T-helper 1 cell treated with Interleukin-12 subunit alpha and Interleukin-12 subunit beta and Interleukin-4 antibody, amounts not matched to agents 30 ng/mL and 1 ng/mL, for 36 hours (primary cell): ENCODE results near the gene USF3. TPM values are rescaled to one million over a fixed set of nuclear protein-coding genes. Genes with fewer than 3 reads are reported as not detected.

Experiments
- intact Hi-C: fragments of 100-400 bp; cut with micrococcal nuclease; formaldehyde crosslinking; loops from one replicate; pipeline ENCODE4 v1.15.1; 2024
- total RNA-seq: library from RNA; stranded (reverse); gene quantifications from 2 replicates; pipeline ENCODE4 v1.2.3, GENCODE V29; 2022

The USF3 gene
- total RNA-seq, 1 donor from 2014 or later = 20.1 TPM

DNA sequence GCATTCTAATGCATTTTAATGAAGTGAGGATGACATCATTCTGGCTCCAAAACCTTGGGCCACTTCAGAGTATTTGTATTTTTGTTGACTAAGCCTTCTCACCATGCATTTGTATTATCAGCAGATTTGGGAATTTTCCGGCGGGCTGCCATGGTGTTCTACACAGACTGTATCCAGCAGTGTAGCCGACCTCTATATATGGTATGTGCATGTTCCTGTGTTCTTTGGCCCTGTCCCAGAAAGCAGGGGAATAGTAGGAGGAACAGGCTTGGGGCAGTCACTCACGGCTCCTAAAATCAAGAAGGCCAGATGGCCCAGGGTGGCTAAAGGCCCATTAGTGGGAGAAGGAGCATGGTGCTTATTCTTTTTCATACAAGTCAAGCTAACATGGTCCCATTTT, 80.5 kb downstream of the USF3 start:
- intact Hi-C loops = no loop called here

DNA sequence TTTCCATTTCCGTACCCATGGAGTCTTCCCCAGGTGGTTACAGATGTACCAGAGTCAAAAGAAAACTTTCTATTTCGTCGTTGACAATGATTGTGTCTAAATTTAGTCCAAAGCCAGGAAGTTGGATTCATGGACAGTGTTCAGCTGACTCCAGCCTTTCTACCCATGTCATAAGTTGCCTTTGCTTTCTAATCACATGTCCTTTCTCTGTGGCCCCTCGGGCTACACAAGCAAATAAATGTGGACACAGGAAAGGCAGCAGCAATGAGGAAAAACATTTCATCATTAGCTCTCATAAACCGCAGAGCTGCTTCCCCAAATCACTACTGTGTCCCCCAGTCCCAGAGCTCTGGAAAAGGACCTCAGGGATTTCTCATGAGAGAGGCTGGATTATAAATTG, 82.0 kb downstream of the USF3 start:
- intact Hi-C loops = no loop called here

GRCh38 chr3:113607219-113607596, 89.2 kb downstream of the USF3 start:
- intact Hi-C loops = loop anchor here (1.0 to 2.0 kb wide), 3 partner anchors 74 to 138 kb away; partner anchors contain the start of genes SIDT1 and USF3

DNA sequence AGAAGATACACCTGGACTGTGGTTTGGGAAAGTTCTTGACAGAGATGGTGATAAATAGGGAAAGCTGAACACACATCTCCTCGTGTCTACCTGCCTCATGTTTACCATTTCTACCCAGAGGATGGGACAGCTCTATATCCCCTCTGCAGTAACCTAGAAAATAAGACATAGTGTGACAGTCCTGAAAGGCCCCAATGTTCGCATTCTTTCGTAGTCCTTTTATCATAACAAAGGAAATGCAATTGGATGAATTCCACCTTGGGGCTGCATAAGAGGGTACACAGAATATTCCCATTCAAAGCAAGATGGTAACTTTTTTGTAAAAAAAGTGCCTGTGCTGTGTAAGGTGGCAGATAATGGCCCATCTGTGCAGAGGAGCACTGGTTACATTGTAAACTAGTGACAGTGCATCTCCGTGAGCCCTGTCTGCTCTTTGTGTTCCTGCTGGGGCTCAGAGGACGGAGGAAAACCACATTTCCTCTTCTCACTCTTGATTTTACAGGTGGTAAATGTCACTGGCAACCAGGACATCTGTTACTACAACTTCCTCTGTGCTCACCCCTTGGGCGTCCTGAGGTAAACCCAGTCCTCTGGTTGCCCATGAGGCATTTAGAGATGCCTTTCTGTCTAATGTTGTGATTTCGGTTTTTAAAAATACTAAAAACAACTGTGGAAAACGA, 89.8 kb downstream of the USF3 start:
- intact Hi-C loops = loop anchor here (1.0 to 2.0 kb wide), 3 partner anchors 74 to 138 kb away; partner anchors contain the start of genes SIDT1 and USF3

- intact Hi-C loops = no loop called here
Measured at GRCh38 chr3:113602836-113603235, 93.6 kb downstream of the USF3 start.

DNA sequence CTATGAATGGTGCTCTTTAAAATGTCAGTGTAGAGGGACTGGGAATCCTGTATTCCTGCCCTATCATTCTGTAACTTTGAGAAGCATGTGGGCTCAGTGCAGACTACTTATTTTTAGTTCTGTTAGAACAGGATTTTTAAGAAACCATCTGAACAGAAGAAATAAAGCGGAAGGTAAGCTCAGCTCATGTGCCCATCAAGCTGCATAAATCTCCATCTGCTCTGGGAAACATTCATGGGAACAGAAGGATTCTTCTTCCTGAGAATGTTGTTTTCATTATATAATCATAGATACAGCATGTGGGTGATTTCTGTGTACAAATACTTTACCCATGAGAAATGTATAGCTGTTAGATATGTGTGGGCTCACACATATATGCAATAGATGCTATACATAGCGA, 94.2 kb downstream of the USF3 start:
- intact Hi-C loops = no loop called here

DNA sequence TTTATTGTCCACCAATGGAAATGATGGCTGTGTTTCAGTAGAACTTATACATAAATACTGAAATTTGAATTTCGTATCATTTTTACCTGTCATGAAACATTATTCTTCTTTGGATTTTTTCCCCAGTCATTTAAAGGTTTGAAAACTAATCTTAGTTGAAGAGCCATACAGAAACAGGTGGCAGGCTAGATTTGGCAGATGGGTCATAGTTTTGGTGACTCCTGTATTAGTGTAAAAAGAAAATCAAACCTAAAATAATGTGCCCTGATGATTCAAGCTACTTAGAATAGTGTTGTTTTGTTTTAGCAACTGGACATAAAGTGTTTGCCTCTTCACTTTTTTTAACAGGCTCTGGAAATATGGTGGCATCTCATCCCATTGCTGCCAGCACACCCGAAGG, 95.2 kb downstream of the USF3 start:
- intact Hi-C loops = no loop called here

DNA sequence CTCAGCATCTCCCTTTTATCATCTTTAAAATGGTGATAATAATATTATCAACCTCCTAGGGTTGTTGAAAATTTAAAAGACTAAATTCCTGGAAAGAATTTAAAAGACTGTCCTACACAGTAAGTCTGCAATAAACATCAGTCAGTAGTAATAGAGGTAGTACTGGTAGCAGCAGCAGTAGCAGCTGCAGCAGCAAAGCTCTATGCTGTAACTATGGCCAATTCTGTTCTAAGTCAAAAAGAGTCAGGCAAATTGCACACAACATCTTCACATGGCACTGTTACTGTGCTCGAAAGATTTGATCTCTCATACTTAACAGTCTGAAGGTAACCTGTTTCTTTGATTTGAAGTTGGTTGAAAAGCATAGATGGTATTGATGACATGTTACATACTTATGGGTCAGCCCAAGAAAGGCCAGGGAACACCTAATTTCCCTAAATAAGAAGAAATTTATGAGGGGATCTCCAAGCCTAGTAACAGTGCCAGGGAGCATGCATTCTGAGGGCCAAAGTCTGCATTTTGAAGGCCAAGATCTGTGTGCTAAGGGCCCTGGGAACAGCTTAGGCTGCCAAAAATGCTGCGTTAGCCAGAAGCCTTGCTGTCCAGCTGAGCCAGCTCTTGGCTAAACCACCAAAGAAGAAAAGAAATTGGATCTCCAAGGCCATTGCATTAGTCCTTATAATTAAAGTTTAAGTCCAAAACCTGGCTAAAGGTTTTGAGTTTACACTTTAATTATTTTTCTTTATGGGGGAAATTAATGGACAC, 95.8 kb downstream of the USF3 start:
- intact Hi-C loops = no loop called here

Other genes starting within 250 kb of the USF3 start
- 14.8 and 18.2 TPM in 2 replicates for gene SPICE1, start 181.5 kb downstream of the USF3 start, total RNA-seq
- 28.2 and 29.9 TPM in 2 replicates for gene SIDT1, start 164.1 kb downstream of the USF3 start, total RNA-seq
- gene NAA50, start 49.6 kb upstream of the USF3 start, total RNA-seq = 96.3 and 108 TPM in 2 replicates
- gene ATP6V1A, start 50.4 kb upstream of the USF3 start, total RNA-seq = 45.8 and 46.6 TPM in 2 replicates
- 0.51 and 0.59 TPM in 2 replicates for gene GRAMD1C, start 142.1 kb upstream of the USF3 start, total RNA-seq